ENCODE results near the gene CRACDL. TPM values are rescaled to one million over a fixed set of nuclear protein-coding genes. Genes with fewer than 3 reads are reported as not detected.

CRACDL gene
- total and polyA plus RNA-seq, 2 donors (not counting 3 experiments of a cell fraction or from before 2014, with no cell fraction given): 0.92 to 6.3 TPM

DNA sequence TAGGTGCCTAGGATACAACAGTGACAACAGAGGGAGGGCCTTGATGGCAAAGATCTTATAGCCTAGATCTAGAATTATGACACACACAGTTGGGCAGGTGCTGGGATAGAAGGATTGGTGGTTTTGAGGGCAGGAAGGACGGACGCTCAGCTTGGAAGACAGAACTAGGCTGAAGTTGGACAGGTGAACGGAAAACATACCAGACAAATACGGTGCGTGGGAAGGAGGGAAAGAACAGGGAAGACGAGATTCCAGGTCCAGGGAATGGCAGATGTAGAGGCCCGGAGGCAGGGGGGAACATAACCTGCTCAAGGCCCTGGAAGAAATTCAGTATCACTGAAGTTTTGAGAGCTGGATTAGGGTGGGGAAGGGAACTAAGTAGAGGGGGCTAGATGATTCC, 40.8 kb downstream of the CRACDL start:
- Histone ChIP-seq H3K9ac (replicated peaks; ENCODE audit: extremely low read depth, insufficient read depth, low read length) (no peak overlapping the region), H3K9me1 (replicated peaks; ENCODE audit: control insufficient read depth, extremely low read depth, insufficient read depth, low read length) (no peaks in the 10 kb centered on the region), H3K9me3 (replicated peaks; ENCODE audit: control insufficient read depth, insufficient read depth, low read length) (no peaks in the 10 kb centered on the region), H3K4me2 (ENCODE audit: insufficient read depth, low read length) (no peak overlapping the region), H3K36me3 (ENCODE audit: control insufficient read depth in 2 of 2, extremely low read depth in 1 of 2, insufficient read depth in 2 of 2, low read length in 2 of 2) (no peaks in the 10 kb centered on the region), H3K27ac (ENCODE audit: insufficient read depth, low read depth, low read length) (no peak overlapping the region), H4K20me1 (replicated peaks; ENCODE audit: control insufficient read depth, extremely low read depth, insufficient read depth, low read length) (no peaks in the 10 kb centered on the region), H3K4me3 (replicated peaks in 1 of 3; ENCODE audit: insufficient read depth in 1 of 3, low read depth in 1 of 3, low read length in 3 of 3) (no peak overlapping the region), H3K4me1 (ENCODE audit: control insufficient read depth, extremely low read depth, insufficient read depth, low read length) (peaks cover 3% of the 10 kb centered on the region), H3K79me2 (ENCODE audit: control insufficient read depth, insufficient read depth, low read length) (no peaks in the 10 kb centered on the region), H2AFZ (ENCODE audit: low read depth, low read length) (no peak overlapping the region), H3K27me3 (ENCODE audit: control insufficient read depth in 2 of 2, insufficient read depth in 2 of 2, low read length in 2 of 2) (peaks cover 0 to 6% of the 10 kb centered on the region in 2 experiments)
- TF ChIP-seq POLR2A (IDR thresholded peaks at IDR 0.05; ENCODE audit: low read depth, low read length) (no peak), MAX (IDR thresholded peaks at IDR 0.05; ENCODE audit: insufficient read depth, insufficient read length) (no peak), JUN (IDR thresholded peaks at IDR 0.05; ENCODE audit: borderline replicate concordance, insufficient read depth, insufficient read length, low read depth) (no peak), POLR2AphosphoS5 (IDR thresholded peaks at IDR 0.05; ENCODE audit: insufficient read depth, low read depth, low read length) (no peak)
- TF ChIP-seq, protein P1, sequence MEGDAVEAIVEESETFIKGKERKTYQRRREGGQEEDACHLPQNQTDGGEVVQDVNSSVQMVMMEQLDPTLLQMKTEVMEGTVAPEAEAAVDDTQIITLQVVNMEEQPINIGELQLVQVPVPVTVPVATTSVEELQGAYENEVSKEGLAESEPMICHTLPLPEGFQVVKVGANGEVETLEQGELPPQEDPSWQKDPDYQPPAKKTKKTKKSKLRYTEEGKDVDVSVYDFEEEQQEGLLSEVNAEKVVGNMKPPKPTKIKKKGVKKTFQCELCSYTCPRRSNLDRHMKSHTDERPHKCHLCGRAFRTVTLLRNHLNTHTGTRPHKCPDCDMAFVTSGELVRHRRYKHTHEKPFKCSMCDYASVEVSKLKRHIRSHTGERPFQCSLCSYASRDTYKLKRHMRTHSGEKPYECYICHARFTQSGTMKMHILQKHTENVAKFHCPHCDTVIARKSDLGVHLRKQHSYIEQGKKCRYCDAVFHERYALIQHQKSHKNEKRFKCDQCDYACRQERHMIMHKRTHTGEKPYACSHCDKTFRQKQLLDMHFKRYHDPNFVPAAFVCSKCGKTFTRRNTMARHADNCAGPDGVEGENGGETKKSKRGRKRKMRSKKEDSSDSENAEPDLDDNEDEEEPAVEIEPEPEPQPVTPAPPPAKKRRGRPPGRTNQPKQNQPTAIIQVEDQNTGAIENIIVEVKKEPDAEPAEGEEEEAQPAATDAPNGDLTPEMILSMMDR (IDR thresholded peaks at IDR 0.05; ENCODE audit: extremely low read depth in 1 of 2, insufficient read depth in 1 of 2, low read depth in 1 of 2, low read length in 2 of 2): no peak
- dilution Hi-C loops (cut with MboI; ENCODE audit: extremely low pct_ligation_motif_present, low sequenced_read_pairs) (no loop called here), intact Hi-C loops (cut with micrococcal nuclease) (no loop called here)
- CTCF ChIA-PET: interaction anchor here (1.0 kb wide), 1 partner anchor 14 kb away, joined by 4 read pairs; no protein-coding TSS in a partner anchor
- no peak for DNase-seq (ENCODE audit: low read depth, low spot score)
- no peak for FAIRE-seq
- POLR2A ChIA-PET: no interaction called here
- BruUV-seq (replicated peaks): no TSS peak
